Glomerular endothelial cell (primary cell): ENCODE data around the gene OR8B8. TPM values are rescaled to one million over a fixed set of nuclear protein-coding genes. Genes with fewer than 3 reads are reported as not detected.
"Not testable (repeated sequence)": the region's sequence is repeated elsewhere in the genome, so short reads cannot be mapped to it uniquely, and the experiment has no call there.

ENCODE experiments used
- DNase-seq: peaks from one replicate; pipeline ENCODE4 v3.0.0-alpha.2; 2011; ENCODE audit warnings: low read depth, low spot score; ENCODE audit errors: extremely low read depth
- total RNA-seq: library from RNA; depleted of rRNA; stranded (reverse); fragments of >200 nt; gene quantifications from 2 replicates; pipeline ENCODE4 v1.2.3, GENCODE V29; 2015

OR8B8 gene
- total RNA-seq, 1 donor from 2014 or later: not detected

GRCh38 chr11:124442442-124442841 lies 3.1 kb downstream of the OR8B8 start:
- no peak for DNase-seq

GRCh38 chr11:124441519-124441918 lies 4.0 kb downstream of the OR8B8 start:
- DNase-seq: no peak

GRCh38 chr11:124441081-124441480 lies 4.4 kb downstream of the OR8B8 start:
- no peak for DNase-seq

GRCh38 chr11:124440608-124441007 lies 4.9 kb downstream of the OR8B8 start:
- DNase-seq: no peak

GRCh38 chr11:124434699-124435098 lies 10.8 kb downstream of the OR8B8 start:
- no peak for DNase-seq

GRCh38 chr11:124429599-124429998 lies 15.9 kb downstream of the OR8B8 start:
- no peak for DNase-seq

- DNase-seq: no peak
Observed at GRCh38 chr11:124424384-124424921, 21.0 kb downstream of the OR8B8 start, which contains the start of gene OR8B4. OR8B4 (minus strand) TSS chr11:124424871; CDS start chr11:124424871, 0 bp downstream.

GRCh38 chr11:124421043-124421442 lies 24.5 kb downstream of the OR8B8 start:
- DNase-seq: no peak

- peak; percentile 27 for DNase-seq
Observed at GRCh38 chr11:124415356-124415923, 30.1 kb downstream of the OR8B8 start.

GRCh38 chr11:124409906-124410305 lies 35.6 kb downstream of the OR8B8 start:
- no peak for DNase-seq

GRCh38 chr11:124405581-124405980 lies 39.9 kb downstream of the OR8B8 start:
- DNase-seq: no peak

GRCh38 chr11:124403186-124403585 lies 42.3 kb downstream of the OR8B8 start:
- DNase-seq: not testable (repeated sequence)

- DNase-seq: peak; percentile 58
Observed at GRCh38 chr11:124402326-124402922, 43.1 kb downstream of the OR8B8 start.

- no peak for DNase-seq
Observed at GRCh38 chr11:124398924-124399323, 46.6 kb downstream of the OR8B8 start, which contains the start of gene OR8B3. OR8B3 (minus strand) TSS chr11:124399024; CDS start chr11:124397351, 1,673 bp downstream.

GRCh38 chr11:124396847-124397246 lies 48.6 kb downstream of the OR8B8 start:
- not testable (repeated sequence) for DNase-seq

GRCh38 chr11:124394408-124394807 lies 51.1 kb downstream of the OR8B8 start:
- no peak for DNase-seq

Other genes with a start within 250 kb of the OR8B8 start
- not detected in 2 replicates for gene OR8G1, start 204.6 kb downstream of the OR8B8 start, total RNA-seq
- gene OR8G5, start 189.3 kb downstream of the OR8B8 start, total RNA-seq: not detected in 2 replicates
- not detected in 2 replicates for gene OR8D1, start 131.7 kb downstream of the OR8B8 start, total RNA-seq
- gene OR8D2, start 125.5 kb downstream of the OR8B8 start, total RNA-seq: not detected in 2 replicates
- not detected in 2 replicates for gene OR8B2, start 61.2 kb downstream of the OR8B8 start, total RNA-seq
- not detected in 2 replicates for gene OR8B3, start 46.7 kb downstream of the OR8B8 start, total RNA-seq
- gene OR8B4, start 20.8 kb downstream of the OR8B8 start, total RNA-seq: not detected in 2 replicates
- not detected in 2 replicates for gene OR8B12, start 98.0 kb upstream of the OR8B8 start, total RNA-seq
- not detected in 2 replicates for gene OR8A1, start 124.3 kb upstream of the OR8B8 start, total RNA-seq
- not detected in 2 replicates for gene PANX3, start 165.7 kb upstream of the OR8B8 start, total RNA-seq
- gene TBRG1, start 177.2 kb upstream of the OR8B8 start, total RNA-seq: 12.4 and 20.5 TPM in 2 replicates
- 39.5 and 53.8 TPM in 2 replicates for gene SIAE, start 228.0 kb upstream of the OR8B8 start, total RNA-seq
- gene SPA17, start 228.2 kb upstream of the OR8B8 start, total RNA-seq: 6.9 and 11.1 TPM in 2 replicates